ENCODE data around the gene PPT1.
"Not testable (repeated sequence)": the region's sequence is repeated elsewhere in the genome, so short reads cannot be mapped to it uniquely, and the experiment has no call there.

The PPT1 gene

GRCh38 chr1:40092241-40092640, 4.8 kb downstream of the PPT1 start:
- DNase-seq: no peak

- no peak for DNase-seq
Observed at GRCh38 chr1:40090652-40091355, 6.2 kb downstream of the PPT1 start.

GRCh38 chr1:40084750-40085149, 12.3 kb downstream of the PPT1 start:
- DNase-seq: not testable (repeated sequence)

- no peak for DNase-seq
Observed at GRCh38 chr1:40081871-40082270, 15.2 kb downstream of the PPT1 start.

GRCh38 chr1:40079774-40080400, 17.2 kb downstream of the PPT1 start:
- DNase-seq: no peak

GRCh38 chr1:40078512-40079333, 18.3 kb downstream of the PPT1 start:
- no peak for DNase-seq

GRCh38 chr1:40076895-40077312, 20.1 kb downstream of the PPT1 start:
- DNase-seq: no peak

GRCh38 chr1:40075266-40075665, 21.8 kb downstream of the PPT1 start:
- DNase-seq: no peak

- no peak for DNase-seq
Observed at GRCh38 chr1:40073062-40073461, 24.0 kb downstream of the PPT1 start.

- no peak for DNase-seq
Observed at GRCh38 chr1:40072142-40072541, 24.9 kb downstream of the PPT1 start.

- no peak for DNase-seq
Observed at GRCh38 chr1:40067851-40068250, 29.2 kb downstream of the PPT1 start.

GRCh38 chr1:40067023-40067422, 30.0 kb downstream of the PPT1 start:
- no peak for DNase-seq

- DNase-seq: no peak
Observed at GRCh38 chr1:40064797-40065499, 32.1 kb downstream of the PPT1 start.

- no peak for DNase-seq
Observed at GRCh38 chr1:40059960-40060750, 36.9 kb downstream of the PPT1 start.

GRCh38 chr1:40059338-40059959, 37.6 kb downstream of the PPT1 start:
- DNase-seq: no peak

GRCh38 chr1:40058453-40059337, 38.4 kb downstream of the PPT1 start:
- DNase-seq: no peak

GRCh38 chr1:40058097-40058452, 39.0 kb downstream of the PPT1 start:
- DNase-seq: no peak

- DNase-seq: no peak
Observed at GRCh38 chr1:40057310-40058030, 39.6 kb downstream of the PPT1 start.

- no peak for DNase-seq
Observed at GRCh38 chr1:40056519-40057309, 40.3 kb downstream of the PPT1 start.

Data from activated CD4-positive, alpha-beta T cell treated with anti-CD3 and anti-CD28 coated beads for 1 hour (primary cell).